Gastroesophageal sphincter (tissue), 4 donors: ENCODE data around the gene DMD. TPM values are rescaled to one million over a fixed set of nuclear protein-coding genes. Genes with fewer than 3 reads are reported as not detected.

Experiments used
- ATAC-seq: fragments of 150-250 bp; one replicate; pipeline ENCODE4 v1.9.1; 2016; ENCODE audit warnings: mild to moderate bottlenecking, moderate library complexity
- H3K27ac ChIP-seq, 4 donors: fragments of 200-600 bp; sonication (generic) in 3 of 4; 1 replicate in 3 of 4; 2 replicates in 1 of 4; pipeline ENCODE4 v1.5.1; 2016 to 2019
- H3K27me3 ChIP-seq: fragments of 200-600 bp; sonication (generic); one replicate; pipeline ENCODE4 v1.5.1; 2019
- H3K36me3 ChIP-seq, 2 donors: fragments of 200-600 bp; sonication (generic); one replicate each; pipeline ENCODE4 v1.5.1; 2019; ENCODE audit warnings: control low read depth in 1 of 2
- H3K4me1 ChIP-seq, 3 donors: fragments of 200-600 bp; sonication (generic); 1 replicate in 2 of 3; 2 replicates in 1 of 3; pipeline ENCODE4 v1.5.1; 2016 to 2019; ENCODE audit warnings: control low read depth in 2 of 3
- H3K4me3 ChIP-seq, 2 donors: fragments of 200-600 bp; sonication (generic); one replicate each; pipeline ENCODE4 v1.5.1; 2019; ENCODE audit warnings: mild to moderate bottlenecking in 1 of 2, moderate library complexity in 1 of 2
- H3K9me3 ChIP-seq, 3 donors: fragments of 200-600 bp; sonication (generic); one replicate each; pipeline ENCODE4 v1.5.1; 2017 to 2019; ENCODE audit warnings: control low read depth in 2 of 3
- EP300 ChIP-seq: sonication (generic); formaldehyde crosslinking; IDR thresholded peaks from one replicate; pipeline ENCODE4 v1.6.1; 2017; ENCODE audit warnings: antibody characterized with exemption, mild to moderate bottlenecking
- POLR2A ChIP-seq, 2 donors: fragments of 450-650 bp; IDR thresholded peaks; one replicate each; pipeline ENCODE4 v1.6.1; 2017; ENCODE audit warnings: antibody characterized with exemption in 2 of 2, mild to moderate bottlenecking in 2 of 2, moderate library complexity in 1 of 2
- POLR2AphosphoS5 ChIP-seq: sonication (generic); formaldehyde crosslinking; IDR thresholded peaks from one replicate; pipeline ENCODE4 v1.6.1; 2017; ENCODE audit warnings: antibody characterized with exemption
- WGBS, 2 donors: methylation state at CpG; one replicate each; pipeline ENCODE4 v1.1.5; 2018; ENCODE audit warnings: low coverage in 1 of 2; 5-methylcytosine and 5-hydroxymethylcytosine counted together
- total RNA-seq, 4 donors: library from RNA; depleted of rRNA; stranded (reverse); fragments of >200 nt; gene quantifications; one replicate each; pipeline ENCODE4 v1.1.0, GENCODE V29; 2016
- TF ChIP-seq, protein P1 (sequence below), 4 experiments: fragments of 200-600 bp in 2 of 4; fragments of 450-650 bp in 2 of 4; sonication (generic) in 1 of 4; IDR thresholded peaks; one replicate each; pipeline ENCODE4 v1.5.1; 2017 to 2019; ENCODE audit warnings: antibody characterized with exemption in 4 of 4, mild to moderate bottlenecking in 2 of 4, moderate library complexity in 2 of 4

The DMD gene
- total RNA-seq, 4 donors from 2014 or later, result 111 to 225 (median 183) TPM

GRCh38 chrX:32597777-32598176 lies 613.6 kb downstream of the DMD start:
- Histone ChIP-seq H3K9me3 (no peaks in the 10 kb centered on the region), H3K4me3 (no peak overlapping the region), H3K4me1 (no peaks in the 10 kb centered on the region), H3K27ac (no peak overlapping the region), H3K36me3 (peaks cover 0 to 7% of the 10 kb centered on the region in 2 donors), H3K27me3 (no peaks in the 10 kb centered on the region)
- 73 to 86% methylated on average over 4 of the region's 4 CpGs for WGBS, 2 donors
- no peak for ATAC-seq
- TF ChIP-seq, protein P1, sequence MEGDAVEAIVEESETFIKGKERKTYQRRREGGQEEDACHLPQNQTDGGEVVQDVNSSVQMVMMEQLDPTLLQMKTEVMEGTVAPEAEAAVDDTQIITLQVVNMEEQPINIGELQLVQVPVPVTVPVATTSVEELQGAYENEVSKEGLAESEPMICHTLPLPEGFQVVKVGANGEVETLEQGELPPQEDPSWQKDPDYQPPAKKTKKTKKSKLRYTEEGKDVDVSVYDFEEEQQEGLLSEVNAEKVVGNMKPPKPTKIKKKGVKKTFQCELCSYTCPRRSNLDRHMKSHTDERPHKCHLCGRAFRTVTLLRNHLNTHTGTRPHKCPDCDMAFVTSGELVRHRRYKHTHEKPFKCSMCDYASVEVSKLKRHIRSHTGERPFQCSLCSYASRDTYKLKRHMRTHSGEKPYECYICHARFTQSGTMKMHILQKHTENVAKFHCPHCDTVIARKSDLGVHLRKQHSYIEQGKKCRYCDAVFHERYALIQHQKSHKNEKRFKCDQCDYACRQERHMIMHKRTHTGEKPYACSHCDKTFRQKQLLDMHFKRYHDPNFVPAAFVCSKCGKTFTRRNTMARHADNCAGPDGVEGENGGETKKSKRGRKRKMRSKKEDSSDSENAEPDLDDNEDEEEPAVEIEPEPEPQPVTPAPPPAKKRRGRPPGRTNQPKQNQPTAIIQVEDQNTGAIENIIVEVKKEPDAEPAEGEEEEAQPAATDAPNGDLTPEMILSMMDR (IDR thresholded peaks at IDR 0.05), result no peak
- TF ChIP-seq POLR2A (IDR thresholded peaks at IDR 0.05) (no peak), EP300 (no peak), POLR2AphosphoS5 (no peak)

DNA sequence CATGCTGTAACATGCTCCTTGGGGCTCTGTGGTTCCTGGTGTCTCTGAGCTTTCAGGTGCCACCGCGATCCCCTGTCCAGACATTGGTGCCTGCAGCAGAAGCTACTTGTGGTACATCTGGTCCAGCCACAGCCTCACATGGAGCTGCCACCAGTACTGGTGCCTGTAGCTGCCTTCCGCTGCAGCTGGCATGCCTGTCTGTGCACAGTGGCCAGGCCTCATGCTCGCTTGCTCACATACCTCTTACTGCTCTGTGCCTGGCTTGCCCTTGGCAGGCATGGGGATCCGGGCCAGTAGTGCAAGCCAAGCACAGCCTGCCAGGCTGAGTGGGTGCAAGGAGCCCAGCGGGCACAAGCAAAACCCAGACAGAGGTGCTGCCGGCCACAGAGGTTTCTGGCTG lies 618.6 kb downstream of the DMD start:
- WGBS, 2 donors, result 70% methylated on average over 2 of the region's 7 CpGs; no CpG with 5 or more reads in 1 of the 2 donors
- Histone ChIP-seq H3K27me3 (no peaks in the 10 kb centered on the region), H3K36me3 (peaks cover 0 to 21% of the 10 kb centered on the region in 2 donors), H3K4me1 (no peaks in the 10 kb centered on the region), H3K4me3 (no peak overlapping the region), H3K27ac (no peak overlapping the region), H3K9me3 (no peaks in the 10 kb centered on the region)
- no peak for ATAC-seq
- TF ChIP-seq POLR2AphosphoS5 (no peak), POLR2A (IDR thresholded peaks at IDR 0.05) (no peak), EP300 (no peak)

DNA sequence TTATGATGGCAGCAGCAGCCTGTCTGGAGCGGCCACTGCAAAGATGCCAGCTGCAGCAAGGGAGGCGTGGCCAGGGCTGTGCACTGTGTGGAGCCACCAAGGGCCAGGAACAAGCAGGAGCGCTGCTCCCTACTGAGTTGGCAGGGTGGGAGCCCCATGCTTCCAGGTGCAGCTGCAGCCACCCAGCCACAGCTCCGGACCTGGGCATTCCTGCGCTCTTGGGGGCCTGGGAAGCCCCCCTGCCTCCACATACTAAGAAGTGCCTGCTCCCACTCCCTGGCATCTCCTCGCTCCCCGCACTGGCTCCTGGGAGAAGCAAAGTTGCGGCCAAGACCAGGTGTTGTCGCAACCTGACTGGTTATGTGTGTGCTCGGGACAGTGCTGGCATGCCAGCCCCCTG lies 619.8 kb downstream of the DMD start:
- WGBS, 2 donors, result no CpG with 5 or more reads among the region's 10 CpGs

GRCh38 chrX:32582729-32583128 lies 628.6 kb downstream of the DMD start:
- H3K4me1 ChIP-seq, result no peaks in the 10 kb centered on the region
- H3K27me3 ChIP-seq, result no peaks in the 10 kb centered on the region
- H3K4me3 ChIP-seq, result no peak overlapping the region
- H3K9me3 ChIP-seq, result no peaks in the 10 kb centered on the region
- TF ChIP-seq, protein P1 (IDR thresholded peaks at IDR 0.05), result no peak
- TF ChIP-seq POLR2A (IDR thresholded peaks at IDR 0.05), result no peak
- no peak for TF ChIP-seq EP300
- TF ChIP-seq POLR2AphosphoS5, result no peak
- no peaks in the 10 kb centered on the region for H3K36me3 ChIP-seq
- no peak overlapping the region for H3K27ac ChIP-seq
- ATAC-seq, result no peak
- WGBS, 2 donors, result 58 to 63% methylated on average over 3 of the region's 3 CpGs

More for the DNA sequence above, 619.8 kb downstream of the DMD start:
- no peaks in the 10 kb centered on the region for H3K9me3 ChIP-seq
- H3K27me3 ChIP-seq, result no peaks in the 10 kb centered on the region
- no peak overlapping the region for H3K27ac ChIP-seq
- H3K36me3 ChIP-seq, result peaks cover 0 to 21% of the 10 kb centered on the region in 2 donors
- H3K4me1 ChIP-seq, result no peaks in the 10 kb centered on the region
- no peak overlapping the region for H3K4me3 ChIP-seq
- ATAC-seq, result no peak
- no peak for TF ChIP-seq POLR2AphosphoS5
- no peak for TF ChIP-seq POLR2A (IDR thresholded peaks at IDR 0.05)
- TF ChIP-seq EP300, result no peak
- TF ChIP-seq, protein P1 (IDR thresholded peaks at IDR 0.05), result no peak

DNA sequence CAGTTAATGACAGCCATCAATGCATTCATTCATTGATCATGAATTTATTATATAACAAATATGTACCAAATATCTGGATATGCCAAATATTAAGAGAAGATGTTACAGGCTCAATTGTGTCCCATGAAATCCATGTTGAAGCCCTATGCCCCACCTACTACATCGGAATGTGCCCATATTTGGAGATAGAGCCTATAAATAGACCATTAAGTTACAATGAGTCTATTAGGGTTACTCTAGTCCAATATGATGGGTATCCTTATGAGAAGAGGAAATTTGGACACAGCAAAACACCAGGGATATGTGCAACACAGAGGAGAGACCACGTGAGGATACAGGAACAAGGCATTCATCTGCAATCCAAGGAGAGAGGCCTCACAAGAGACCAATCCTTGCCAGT lies 634.5 kb downstream of the DMD start:
- H3K27me3 ChIP-seq, result no peaks in the 10 kb centered on the region
- no peak overlapping the region for H3K4me3 ChIP-seq
- H3K9me3 ChIP-seq, result no peaks in the 10 kb centered on the region
- H3K36me3 ChIP-seq, result no peaks in the 10 kb centered on the region
- no peak for ATAC-seq
- WGBS, 2 donors, result 58 to 100% methylated on average over 1 of the region's 2 CpGs
- no peaks in the 10 kb centered on the region for H3K4me1 ChIP-seq
- no peak for TF ChIP-seq POLR2A (IDR thresholded peaks at IDR 0.05)
- no peak for TF ChIP-seq POLR2AphosphoS5
- TF ChIP-seq, protein P1 (IDR thresholded peaks at IDR 0.05), result no peak
- H3K27ac ChIP-seq, result no peak overlapping the region
